SIG-M5 treated with dmso at 0.1 percent for 504 hours (cell line): ENCODE measurements around the gene S1PR3.
A peak's percentile ranks its signal among the peaks of the same experiment; 100 is the strongest.

Experiments used
- DNase-seq: peaks from one replicate; lab custom pipeline; 2025; ENCODE audit not compliant: unreplicated experiment; lab: John Stamatoyannopoulos, UW

The S1PR3 gene

GRCh38 chr9:89032661-89033060 lies 41.4 kb downstream of the S1PR3 start:
- no peak for DNase-seq

- DNase-seq = peak; percentile 39
Observed at GRCh38 chr9:89036383-89036782, 45.1 kb downstream of the S1PR3 start.

GRCh38 chr9:89036891-89037290 lies 45.6 kb downstream of the S1PR3 start:
- peak; percentile 90 for DNase-seq

- peak; percentile 15 for DNase-seq
Observed at GRCh38 chr9:89037346-89037745, 46.1 kb downstream of the S1PR3 start.

- DNase-seq = no peak
Observed at GRCh38 chr9:89037891-89038290, 46.6 kb downstream of the S1PR3 start.

GRCh38 chr9:89038382-89039103 lies 47.3 kb downstream of the S1PR3 start:
- DNase-seq = no peak

- no peak for DNase-seq
Observed at GRCh38 chr9:89039104-89039465, 47.8 kb downstream of the S1PR3 start.

- DNase-seq = no peak
Observed at GRCh38 chr9:89039664-89040063, 48.4 kb downstream of the S1PR3 start.

GRCh38 chr9:89042984-89043383 lies 51.7 kb downstream of the S1PR3 start:
- DNase-seq = no peak

GRCh38 chr9:89044104-89044503 lies 52.8 kb downstream of the S1PR3 start:
- no peak for DNase-seq

GRCh38 chr9:89044881-89045280 lies 53.6 kb downstream of the S1PR3 start:
- DNase-seq = no peak

- DNase-seq = no peak
Observed at GRCh38 chr9:89046832-89047231, 55.6 kb downstream of the S1PR3 start.

- DNase-seq = no peak
Observed at GRCh38 chr9:89047667-89048066, 56.4 kb downstream of the S1PR3 start.

GRCh38 chr9:89048616-89049015 lies 57.3 kb downstream of the S1PR3 start:
- DNase-seq = no peak

GRCh38 chr9:89049646-89050045 lies 58.4 kb downstream of the S1PR3 start:
- no peak for DNase-seq

- no peak for DNase-seq
Observed at GRCh38 chr9:89051421-89052025, 60.3 kb downstream of the S1PR3 start.

- DNase-seq = no peak
Observed at GRCh38 chr9:89052470-89053097, 61.3 kb downstream of the S1PR3 start.

- DNase-seq = no peak
Observed at GRCh38 chr9:89053301-89053700, 62.0 kb downstream of the S1PR3 start.
